ENCODE data around the gene PRPF8. TPM values are rescaled to one million over a fixed set of nuclear protein-coding genes. Genes with fewer than 3 reads are reported as not detected.

PRPF8 gene
- polyA plus RNA-seq, 3 donors = 53.3 to 128 (median 78.0) TPM

GRCh38 chr17:1648963-1649843 is 35.5 kb downstream of the PRPF8 start:
- peaks cover 0 to 17% (median 3%) of the 10 kb centered on the region in 3 donors for H3K27me3 Mint-ChIP-seq (ENCODE audit: low read depth in 3 of 3)
- H3K4me3 Mint-ChIP-seq = peak overlapping the region; percentile 82 to 88
- Histone ChIP-seq H3K9me3 (replicated peaks in 1 of 2; ENCODE audit: control insufficient read depth in 1 of 2, insufficient read depth in 1 of 2, low read length in 2 of 2) (no peaks in the 10 kb centered on the region), H3K4me1 (ENCODE audit: control insufficient read depth in 1 of 2, insufficient read depth in 2 of 2, low read length in 2 of 2) (peaks cover 49 to 60% of the 10 kb centered on the region in 2 donors), H3K36me3 (replicated peaks in 1 of 2; ENCODE audit: control insufficient read depth in 1 of 2, insufficient read depth in 2 of 2, low read length in 2 of 2) (peaks cover 37 to 38% of the 10 kb centered on the region in 2 donors), H2AFZ (ENCODE audit: insufficient read depth, low read depth, low read length, poor library complexity, severe bottlenecking) (peak overlapping the region; percentile 84), H3K27me3 (ENCODE audit: control insufficient read depth in 2 of 2, insufficient read depth in 2 of 2, low read length in 2 of 2) (no peaks in the 10 kb centered on the region), H3K4me3 (replicated peaks in 1 of 3; ENCODE audit: low read depth in 2 of 3, low read length in 3 of 3) (peak overlapping the region; percentile 53 to 80 (median 63)), H3K9ac (ENCODE audit: insufficient read depth, low read length, poor library complexity, severe bottlenecking) (peak overlapping the region; percentile 91), H4K20me1 (ENCODE audit: insufficient read depth, low read length) (peaks cover 23% of the 10 kb centered on the region), H3K79me2 (ENCODE audit: insufficient read depth, low read length) (no peaks in the 10 kb centered on the region), H3K4me2 (replicated peaks; ENCODE audit: extremely low read depth, low read length, poor library complexity, severe bottlenecking) (peak overlapping the region; percentile 87), H3K27ac (ENCODE audit: low read depth in 1 of 2, low read length in 2 of 2) (peak overlapping the region; percentile 76 to 90)
- H3K36me3 Mint-ChIP-seq = peaks cover 49 to 60% of the 10 kb centered on the region in 2 donors
- intact Hi-C loops (cut with micrococcal nuclease) = loop anchor here (2.0 to 10.0 kb wide), 7 partner anchors 20 to 746 kb away; partner anchors contain the start of genes SLC43A2 (in 1 of the 2) and TLCD2 (in 1 of the 2)
- peaks cover 50% of the 10 kb centered on the region for H3K4me1 Mint-ChIP-seq
- DNase-seq = peak; percentile 93 to 98 (median 96)
- H3K9me3 Mint-ChIP-seq = peaks cover 0 to 2% (median 0%) of the 10 kb centered on the region in 7 donors
- H3K27ac Mint-ChIP-seq = peak overlapping the region in 5 of 7 donors; percentile 45 to 88 (median 74)
- TF ChIP-seq, protein P1, sequence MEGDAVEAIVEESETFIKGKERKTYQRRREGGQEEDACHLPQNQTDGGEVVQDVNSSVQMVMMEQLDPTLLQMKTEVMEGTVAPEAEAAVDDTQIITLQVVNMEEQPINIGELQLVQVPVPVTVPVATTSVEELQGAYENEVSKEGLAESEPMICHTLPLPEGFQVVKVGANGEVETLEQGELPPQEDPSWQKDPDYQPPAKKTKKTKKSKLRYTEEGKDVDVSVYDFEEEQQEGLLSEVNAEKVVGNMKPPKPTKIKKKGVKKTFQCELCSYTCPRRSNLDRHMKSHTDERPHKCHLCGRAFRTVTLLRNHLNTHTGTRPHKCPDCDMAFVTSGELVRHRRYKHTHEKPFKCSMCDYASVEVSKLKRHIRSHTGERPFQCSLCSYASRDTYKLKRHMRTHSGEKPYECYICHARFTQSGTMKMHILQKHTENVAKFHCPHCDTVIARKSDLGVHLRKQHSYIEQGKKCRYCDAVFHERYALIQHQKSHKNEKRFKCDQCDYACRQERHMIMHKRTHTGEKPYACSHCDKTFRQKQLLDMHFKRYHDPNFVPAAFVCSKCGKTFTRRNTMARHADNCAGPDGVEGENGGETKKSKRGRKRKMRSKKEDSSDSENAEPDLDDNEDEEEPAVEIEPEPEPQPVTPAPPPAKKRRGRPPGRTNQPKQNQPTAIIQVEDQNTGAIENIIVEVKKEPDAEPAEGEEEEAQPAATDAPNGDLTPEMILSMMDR (IDR thresholded peaks at IDR 0.05) = peak; percentile 91
- WGBS (ENCODE audit: insufficient coverage) = under 1% methylated on average over 91 of the region's 100 CpGs

- Histone ChIP-seq H3K4me3 (replicated peaks in 1 of 3; ENCODE audit: low read depth in 2 of 3, low read length in 3 of 3) (peak overlapping the region; percentile 57 to 80 (median 66)), H3K9ac (ENCODE audit: insufficient read depth, low read length, poor library complexity, severe bottlenecking) (peak overlapping the region; percentile 66), H3K4me2 (replicated peaks; ENCODE audit: extremely low read depth, low read length, poor library complexity, severe bottlenecking) (peak overlapping the region; percentile 87), H2AFZ (ENCODE audit: insufficient read depth, low read depth, low read length, poor library complexity, severe bottlenecking) (peak overlapping the region; percentile 84), H3K36me3 (replicated peaks in 1 of 2; ENCODE audit: control insufficient read depth in 1 of 2, insufficient read depth in 2 of 2, low read length in 2 of 2) (peaks cover 28 to 29% of the 10 kb centered on the region in 2 donors), H4K20me1 (ENCODE audit: insufficient read depth, low read length) (peaks cover 20% of the 10 kb centered on the region), H3K4me1 (ENCODE audit: control insufficient read depth in 1 of 2, insufficient read depth in 2 of 2, low read length in 2 of 2) (peaks cover 54 to 68% of the 10 kb centered on the region in 2 donors), H3K79me2 (ENCODE audit: insufficient read depth, low read length) (no peaks in the 10 kb centered on the region), H3K9me3 (replicated peaks in 1 of 2; ENCODE audit: control insufficient read depth in 1 of 2, insufficient read depth in 1 of 2, low read length in 2 of 2) (no peaks in the 10 kb centered on the region), H3K27ac (ENCODE audit: low read depth in 1 of 2, low read length in 2 of 2) (peak overlapping the region; percentile 73 to 76), H3K27me3 (ENCODE audit: control insufficient read depth in 2 of 2, insufficient read depth in 2 of 2, low read length in 2 of 2) (no peaks in the 10 kb centered on the region)
- Mint-ChIP-seq H3K27me3 (ENCODE audit: low read depth in 3 of 3) (peaks cover 0 to 20% (median 3%) of the 10 kb centered on the region in 3 donors), H3K4me3 (peak overlapping the region; percentile 82 to 88), H3K36me3 (peaks cover 43 to 52% of the 10 kb centered on the region in 2 donors), H3K9me3 (peaks cover 0 to 3% (median 0%) of the 10 kb centered on the region in 7 donors), H3K27ac (peak overlapping the region in 6 of 7 donors; percentile 71 to 89 (median 77)), H3K4me1 (peaks cover 54% of the 10 kb centered on the region)
- peak in 1 of 3 donors; percentile 49 for DNase-seq
- TF ChIP-seq, protein P1 (IDR thresholded peaks at IDR 0.05) = no peak
- intact Hi-C loops (cut with micrococcal nuclease) = loop anchor here (2.0 to 10.0 kb wide), 7 partner anchors 20 to 746 kb away; partner anchors contain the start of genes SLC43A2 (in 1 of the 2) and TLCD2 (in 1 of the 2)
- under 1% methylated on average over 54 of the region's 54 CpGs for WGBS (ENCODE audit: insufficient coverage)
These were observed 36.3 kb downstream of the PRPF8 start for GRCh38 chr17:1648173-1648962.

All from CD14-positive monocyte (primary cell).